SKM-1 treated with dmso at 0.1 percent for 144 hours (cell line): ENCODE measurements around the gene LRCH4.
"Not testable (repeated sequence)": the region's sequence is repeated elsewhere in the genome, so short reads cannot be mapped to it uniquely, and the experiment has no call there.

Source experiments
- DNase-seq: peaks from one replicate; lab custom pipeline; 2025; ENCODE audit not compliant: unreplicated experiment; lab: John Stamatoyannopoulos, UW

LRCH4 gene

GRCh38 chr7:100568896-100569844 is 16.8 kb downstream of the LRCH4 start:
- DNase-seq, result no peak

DNA sequence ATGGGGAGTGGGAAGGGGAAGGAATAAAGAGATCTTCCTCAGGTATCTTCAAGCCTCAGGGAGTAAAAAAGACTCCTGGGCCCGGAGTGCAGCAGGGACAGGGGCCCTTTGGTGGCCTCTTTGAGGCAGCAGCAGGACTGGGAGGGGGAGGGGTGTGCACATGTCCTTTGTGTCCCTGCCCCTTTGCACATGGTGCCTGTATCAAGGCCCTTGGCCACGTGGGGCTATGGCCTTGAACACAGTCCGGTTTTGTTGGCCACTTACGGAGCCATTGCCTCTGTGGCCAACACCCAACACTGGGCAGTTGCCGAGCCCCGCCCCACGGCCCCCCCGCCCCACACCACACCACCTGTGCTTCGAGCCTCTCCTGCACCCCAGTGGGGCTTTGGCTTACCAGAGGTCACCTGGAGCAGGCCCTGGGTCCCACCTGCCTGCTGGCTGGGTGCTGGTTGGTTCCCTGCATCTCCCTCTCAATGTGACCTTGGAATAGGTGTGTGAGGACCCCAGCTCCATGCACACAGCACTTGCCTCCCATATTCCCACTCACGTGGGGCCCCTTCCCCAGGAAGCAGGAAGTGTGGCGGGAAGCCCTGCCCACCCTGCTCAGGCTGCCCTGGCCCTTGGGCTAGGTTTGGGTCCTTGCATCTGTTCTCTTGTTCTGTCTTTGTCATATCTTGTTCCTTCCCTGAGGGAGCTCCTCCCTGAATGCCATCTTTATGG is 17.6 kb downstream of the LRCH4 start:
- DNase-seq, result no peak

- DNase-seq, result no peak
These were observed 18.2 kb downstream of the LRCH4 start for GRCh38 chr7:100567751-100568175.

GRCh38 chr7:100567031-100567730 is 18.7 kb downstream of the LRCH4 start:
- DNase-seq, result no peak

GRCh38 chr7:100566018-100566531 is 19.9 kb downstream of the LRCH4 start:
- no peak for DNase-seq

GRCh38 chr7:100565133-100565571 is 20.8 kb downstream of the LRCH4 start:
- DNase-seq, result no peak

DNA sequence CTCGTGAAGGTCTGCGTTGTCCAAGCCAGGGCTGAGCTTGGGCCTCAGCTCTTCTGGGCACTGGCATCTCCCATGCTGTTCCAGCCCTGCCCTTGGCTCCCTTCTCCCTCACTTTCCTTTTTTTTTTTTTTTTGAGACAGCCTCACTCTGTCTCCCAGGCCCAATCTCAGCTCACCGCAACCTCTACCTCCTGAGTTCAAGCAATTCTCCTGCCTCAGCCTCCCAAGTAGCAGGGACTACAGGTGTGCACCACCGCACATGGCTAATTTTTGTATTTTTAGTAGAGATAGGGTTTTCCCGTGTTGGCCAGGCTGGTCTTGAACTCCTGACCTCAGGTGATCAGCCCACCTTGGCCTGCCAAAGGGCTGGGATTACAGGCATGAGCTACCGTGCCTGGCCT is 21.5 kb downstream of the LRCH4 start:
- DNase-seq, result not testable (repeated sequence)

- peak; percentile 54 for DNase-seq
These were observed 22.0 kb downstream of the LRCH4 start for GRCh38 chr7:100563809-100564400.

GRCh38 chr7:100563100-100563564 is 22.8 kb downstream of the LRCH4 start:
- no peak for DNase-seq

DNA sequence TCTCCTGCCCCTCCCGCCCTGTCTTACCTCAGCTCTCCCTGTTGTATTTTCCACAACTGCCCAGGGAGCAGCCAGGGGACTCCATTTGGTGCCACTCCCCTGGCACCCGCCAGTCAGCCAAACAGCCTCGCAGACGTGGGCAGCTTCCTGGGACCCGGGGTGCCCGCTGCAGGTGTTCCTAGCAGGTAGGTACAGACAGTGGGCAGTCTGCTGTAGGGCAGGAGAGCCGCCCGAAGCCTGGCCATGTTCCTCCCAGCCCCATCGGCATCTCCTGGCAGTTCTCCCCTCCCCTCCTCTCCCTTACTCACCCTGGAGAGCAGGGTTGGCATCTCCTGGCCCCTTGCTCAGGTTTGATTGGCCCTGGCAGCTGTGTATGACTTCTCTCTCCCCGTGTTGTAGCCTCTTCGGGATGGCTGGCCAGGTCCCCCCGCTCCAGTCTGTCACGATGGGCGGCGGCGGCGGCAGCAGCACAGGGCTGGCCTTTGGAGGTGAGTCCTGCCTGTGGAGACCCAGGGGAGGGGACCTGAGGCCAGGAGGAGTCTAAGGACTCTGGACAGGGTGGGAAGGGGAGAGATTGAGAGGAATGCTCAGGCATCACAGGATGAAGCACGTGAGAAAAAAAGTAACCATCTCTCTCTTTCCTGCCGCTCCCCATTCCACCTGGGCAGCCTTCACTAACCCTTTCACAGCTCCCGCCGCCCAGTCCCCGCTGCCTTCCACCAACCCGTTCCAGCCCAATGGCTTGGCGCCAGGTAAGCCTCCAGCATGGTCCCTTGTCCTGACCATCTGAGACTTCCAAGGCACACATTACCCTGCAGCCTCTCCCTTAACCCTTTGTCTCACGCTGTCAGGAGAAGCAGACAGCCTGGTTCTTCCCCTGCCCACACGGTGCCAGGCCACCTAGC is 23.5 kb downstream of the LRCH4 start:
- DNase-seq, result no peak

GRCh38 chr7:100561491-100562194 is 24.3 kb downstream of the LRCH4 start:
- no peak for DNase-seq

DNA sequence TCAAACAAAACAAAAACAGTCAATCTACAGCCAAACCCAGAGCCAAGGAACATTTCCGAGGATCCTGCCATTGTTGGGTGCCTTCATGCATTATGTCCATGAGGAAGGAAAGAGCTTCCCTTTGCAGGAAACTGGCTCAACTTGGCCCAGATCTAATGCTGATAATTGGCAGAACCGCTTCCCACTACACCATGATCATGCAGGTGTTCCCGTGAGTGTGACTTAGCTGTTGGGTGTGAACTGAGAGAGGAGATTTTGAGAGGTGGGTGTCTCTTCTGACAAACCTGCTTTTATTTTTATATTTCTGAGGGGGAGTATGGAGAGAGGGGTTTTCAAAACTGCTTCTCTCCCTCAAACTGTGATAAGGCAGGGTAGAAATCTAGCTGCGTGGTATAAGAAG is 26.8 kb downstream of the LRCH4 start:
- DNase-seq, result no peak

DNA sequence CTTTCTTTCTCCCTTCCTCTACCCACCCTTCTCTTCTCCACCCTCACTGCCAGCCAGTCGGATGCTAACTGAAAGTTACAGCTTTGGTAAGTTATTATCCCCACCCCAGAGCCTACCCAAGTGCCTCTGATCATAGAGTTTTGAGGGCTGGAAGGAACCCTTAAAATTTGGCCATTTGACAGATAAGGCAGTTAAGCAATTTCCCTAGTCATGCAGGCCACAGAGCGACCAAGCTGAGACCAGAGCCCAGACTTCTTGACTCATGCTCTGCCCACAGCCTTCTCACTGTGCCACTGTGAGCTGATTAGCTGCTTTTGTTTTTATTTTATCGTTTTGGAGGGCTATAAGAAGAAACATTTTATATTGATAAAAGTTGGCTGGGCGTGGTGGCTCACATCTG is 29.4 kb downstream of the LRCH4 start:
- peak; percentile 37 for DNase-seq

- DNase-seq, result no peak
These were observed 30.2 kb downstream of the LRCH4 start for GRCh38 chr7:100555701-100556100.

GRCh38 chr7:100553032-100553431 is 32.9 kb downstream of the LRCH4 start:
- DNase-seq, result no peak

- no peak for DNase-seq
These were observed 33.4 kb downstream of the LRCH4 start for GRCh38 chr7:100552532-100552931.

GRCh38 chr7:100548446-100548845 is 37.5 kb downstream of the LRCH4 start:
- not testable (repeated sequence) for DNase-seq

DNA sequence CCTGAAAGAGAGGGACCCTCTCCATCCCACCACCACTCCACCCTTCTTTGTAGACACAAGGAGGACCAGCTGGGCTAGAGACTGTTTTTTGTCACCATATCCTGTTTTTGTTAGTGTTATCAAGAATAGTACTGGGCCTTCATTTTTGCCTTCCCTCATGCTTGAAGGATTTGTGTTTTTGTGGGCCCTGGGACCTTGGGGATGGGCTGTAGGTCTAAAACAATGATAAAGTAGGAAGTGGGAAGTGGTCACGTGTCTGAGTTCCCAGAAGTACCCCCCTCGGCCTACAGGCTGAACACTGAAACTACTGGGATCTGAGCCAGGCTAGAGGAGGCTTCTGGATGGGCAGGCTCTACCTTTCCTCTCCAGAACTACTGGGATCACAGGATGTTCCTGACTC is 38.1 kb downstream of the LRCH4 start:
- no peak for DNase-seq
